Epithelial cell of esophagus (primary cell): ENCODE measurements around the gene TCTN2.

Source experiments
- DNase-seq: peaks from one replicate; pipeline ENCODE4 v3.0.0; 2010; ENCODE audit warnings: low read depth
- H3K4me3 ChIP-seq: 2 replicates; pipeline ENCODE4 v1.5.1; 2011; ENCODE audit warnings: mild to moderate bottlenecking, low read length, control low read depth
- CTCF ChIP-seq: IDR thresholded peaks from 2 replicates; pipeline ENCODE4 v1.5.1; 2011; ENCODE audit warnings: low read depth, mild to moderate bottlenecking, low read length, control low read depth, inconsistent platforms; ENCODE audit not compliant: insufficient read depth; ENCODE audit errors: missing control alignments

TCTN2 gene

DNA sequence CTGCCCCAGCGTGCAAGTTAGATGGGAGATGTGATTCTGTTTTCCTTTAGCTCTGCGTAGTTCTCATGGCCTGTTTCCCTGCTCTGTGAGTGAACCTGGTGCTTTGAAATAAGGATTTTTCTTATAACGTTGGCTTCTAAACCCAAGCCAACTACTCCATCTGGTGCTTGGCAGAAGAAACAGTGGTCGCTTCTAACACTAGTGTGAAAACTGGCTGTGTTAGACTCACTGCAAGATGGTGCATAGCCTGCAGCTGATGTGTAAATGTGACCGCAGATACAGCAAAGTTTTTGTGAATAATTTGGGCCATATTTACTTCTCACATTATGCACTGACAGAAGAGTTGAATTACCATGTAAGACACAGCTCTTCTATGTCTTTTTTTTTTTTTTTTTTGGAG, 25.0 kb upstream of the TCTN2 start:
- DNase-seq: no peak
- TF ChIP-seq CTCF: no peak
- H3K4me3 ChIP-seq: no peak overlapping the region

DNA sequence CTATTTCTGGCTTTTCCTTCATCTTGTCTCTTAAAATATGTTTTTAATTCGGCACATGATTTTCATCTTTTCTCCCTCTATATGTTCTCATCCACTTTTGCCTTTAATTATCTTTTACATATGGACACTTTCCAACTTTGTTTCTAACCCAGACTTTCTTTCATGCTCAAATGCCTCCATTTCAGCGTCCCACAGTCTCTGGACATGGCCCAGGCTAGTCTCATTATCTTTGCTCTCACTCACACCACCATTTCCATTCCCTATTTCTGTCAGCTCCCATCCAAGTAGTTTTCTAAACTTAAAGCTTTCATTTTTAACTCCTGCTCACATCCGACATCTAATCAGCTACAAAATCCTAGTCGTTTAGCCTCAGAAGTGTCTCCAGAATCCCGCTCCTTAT, 22.5 kb upstream of the TCTN2 start:
- DNase-seq: no peak
- no peak for TF ChIP-seq CTCF
- H3K4me3 ChIP-seq: no peak overlapping the region

GRCh38 chr12:123654129-123654701, 16.7 kb upstream of the TCTN2 start:
- no peak for DNase-seq
- no peak overlapping the region for H3K4me3 ChIP-seq
- TF ChIP-seq CTCF: no peak

GRCh38 chr12:123655420-123655819, 15.5 kb upstream of the TCTN2 start:
- TF ChIP-seq CTCF: no peak
- no peak overlapping the region for H3K4me3 ChIP-seq

DNA sequence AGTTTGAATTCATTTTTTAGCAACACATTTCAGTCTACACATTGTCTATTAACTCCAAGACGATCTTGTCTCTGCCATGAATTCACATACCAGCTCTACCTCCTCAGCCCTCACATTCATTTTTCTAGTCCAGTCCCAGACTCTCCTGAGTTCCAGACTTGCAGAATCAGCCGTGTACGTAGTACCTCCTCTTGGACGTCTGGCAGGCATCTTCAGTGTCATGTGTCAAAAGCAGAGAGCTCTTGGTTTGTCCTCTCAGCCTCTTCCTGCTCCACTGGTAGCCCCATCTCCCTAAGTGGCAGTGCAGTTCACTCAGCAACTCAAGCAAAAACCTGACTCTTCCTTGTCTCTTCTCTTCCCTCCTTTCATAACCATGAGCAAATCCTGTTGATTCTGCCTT, 14.5 kb upstream of the TCTN2 start:
- no peak overlapping the region for H3K4me3 ChIP-seq
- TF ChIP-seq CTCF: no peak
- no peak for DNase-seq

More at GRCh38 chr12:123655420-123655819, 15.5 kb upstream of the TCTN2 start:
- DNase-seq: no peak

GRCh38 chr12:123657211-123657610, 13.7 kb upstream of the TCTN2 start:
- DNase-seq: no peak
- TF ChIP-seq CTCF: no peak
- no peak overlapping the region for H3K4me3 ChIP-seq

GRCh38 chr12:123659996-123660727, 10.8 kb upstream of the TCTN2 start:
- DNase-seq: peak; percentile 90
- no peak for TF ChIP-seq CTCF
- H3K4me3 ChIP-seq: no peak overlapping the region
